PC-9 (cell line): Measurements from ENCODE around the gene KATNAL1. TPM values are rescaled to one million over a fixed set of nuclear protein-coding genes. Genes with fewer than 3 reads are reported as not detected.

Experiments
- BruUV-seq: library from RNA; stranded (reverse); fragments of 400-500 nt; replicated peaks from 2 replicates; lab custom pipeline; 2021; lab: Mats Ljungman, UMichigan
- CTCF ChIA-PET: fragments of 300-600 bp; sonication (Branson Sonifier 250); formaldehyde crosslinking; loops from one replicate; lab custom pipeline; 2022; ENCODE audit warnings: antibody characterized with exemption; lab: Charles Lee
- POLR2A ChIA-PET: fragments of 300-600 bp; sonication (Branson Sonifier 250); formaldehyde crosslinking; loops from one replicate; lab custom pipeline; 2022; ENCODE audit warnings: antibody characterized with exemption; ENCODE audit not compliant: unreplicated experiment; lab: Charles Lee
- DNase-seq, 2 experiments: peaks; one replicate each; pipeline versions ENCODE4 v3.0.0 to v3.0.0-alpha.2; 2015 to 2022; ENCODE audit warnings: mixed read lengths in 1 of 2
- H2AFZ ChIP-seq: fragments of 200-600 bp; sonication (generic); 2 replicates; pipeline ENCODE4 v1.8.1; 2017; ENCODE audit warnings: antibody characterized with exemption
- H3F3A ChIP-seq: fragments of 200-600 bp; sonication (generic); 2 replicates; pipeline ENCODE4 v1.8.1; 2017; ENCODE audit warnings: antibody characterized with exemption, mild to moderate bottlenecking, low read depth; ENCODE audit not compliant: insufficient read depth
- H3K27ac ChIP-seq: fragments of 200-600 bp; sonication (generic); 2 replicates; pipeline ENCODE4 v1.6.1; 2016; ENCODE audit warnings: mixed run types
- H3K27me3 ChIP-seq: fragments of 200-600 bp; sonication (generic); 2 replicates; pipeline ENCODE4 v1.6.1; 2016; ENCODE audit warnings: low read depth, mixed run types; ENCODE audit not compliant: insufficient read depth
- H3K36me3 ChIP-seq: fragments of 200-600 bp; sonication (generic); 2 replicates; pipeline ENCODE4 v1.6.1; 2016; ENCODE audit warnings: low read depth, mixed run types
- H3K4me1 ChIP-seq: fragments of 200-600 bp; sonication (generic); replicated peaks from 2 replicates; pipeline ENCODE4 v1.6.1; 2016; ENCODE audit warnings: mixed run types; ENCODE audit not compliant: insufficient read depth
- H3K4me2 ChIP-seq: fragments of 200-600 bp; sonication (generic); 2 replicates; pipeline ENCODE4 v1.6.1; 2017; ENCODE audit warnings: mixed run types
- H3K4me3 ChIP-seq: fragments of 200-600 bp; sonication (generic); 2 replicates; pipeline ENCODE4 v1.6.1; 2016; ENCODE audit warnings: mixed run types
- H3K79me2 ChIP-seq: fragments of 200-600 bp; sonication (generic); 2 replicates; pipeline ENCODE4 v1.6.1; 2017; ENCODE audit warnings: low read depth, mixed run types
- H3K9me2 ChIP-seq: fragments of 200-600 bp; sonication (generic); 2 replicates; pipeline ENCODE4 v1.8.1; 2017; ENCODE audit warnings: mild to moderate bottlenecking; ENCODE audit not compliant: insufficient read depth
- H3K9me3 ChIP-seq: fragments of 200-600 bp; sonication (generic); 2 replicates; pipeline ENCODE4 v1.8.1; 2016; ENCODE audit warnings: low read depth; ENCODE audit not compliant: insufficient read depth
- H4K20me1 ChIP-seq: fragments of 200-600 bp; sonication (generic); 2 replicates; pipeline ENCODE4 v1.8.1; 2017; ENCODE audit not compliant: insufficient read depth
- EZH2 ChIP-seq: fragments of 200-600 bp; sonication (generic); IDR thresholded peaks from 2 replicates; pipeline ENCODE4 v1.8.0; 2017; ENCODE audit warnings: antibody characterized with exemption, low read depth
- intact Hi-C: fragments of 100-400 bp; cut with micrococcal nuclease; formaldehyde crosslinking; loops from one replicate; pipeline ENCODE4 v1.10.0; 2022; ENCODE audit not compliant: unreplicated experiment
- total RNA-seq: library from RNA; stranded (reverse); gene quantifications from 2 replicates; pipeline ENCODE4 v1.2.3, GENCODE V29; 2021
- TF ChIP-seq, protein P1 (sequence below): fragments of 200-600 bp; sonication (generic); conservative IDR thresholded peaks from 2 replicates; pipeline ENCODE4 v1.6.1; 2017; ENCODE audit warnings: mixed run types, antibody characterized with exemption, mild to moderate bottlenecking, moderate library complexity

Gene KATNAL1
- total RNA-seq, 1 experiment from 2014 or later = 11.8 TPM

- no peak overlapping the region for H3K4me3 ChIP-seq
- POLR2A ChIA-PET = no interaction called here
- H3K27me3 ChIP-seq = no peaks in the 10 kb centered on the region
- H3K27ac ChIP-seq = no peak overlapping the region
- no peaks in the 10 kb centered on the region for H3K4me1 ChIP-seq
- no peaks in the 10 kb centered on the region for H3K36me3 ChIP-seq
- H3K9me3 ChIP-seq = no peaks in the 10 kb centered on the region
- DNase-seq = no peak
- no peaks in the 10 kb centered on the region; the same call in 1 of the 2 replicates for H3K9me2 ChIP-seq
- H2AFZ ChIP-seq = no peak overlapping the region
- CTCF ChIA-PET = interaction anchor here (0.7 to 1.0 kb wide), 2 partner anchors 27 to 33 kb away, joined by 3 to 7 read pairs; no protein-coding TSS in a partner anchor
- intact Hi-C loops = no loop called here
- no peaks in the 10 kb centered on the region for H3F3A ChIP-seq
- no TSS peak for BruUV-seq
- H3K4me2 ChIP-seq = no peak overlapping the region
- H4K20me1 ChIP-seq = no peaks in the 10 kb centered on the region
- H3K79me2 ChIP-seq = no peaks in the 10 kb centered on the region
- TF ChIP-seq EZH2 = no peak
- TF ChIP-seq, protein P1, sequence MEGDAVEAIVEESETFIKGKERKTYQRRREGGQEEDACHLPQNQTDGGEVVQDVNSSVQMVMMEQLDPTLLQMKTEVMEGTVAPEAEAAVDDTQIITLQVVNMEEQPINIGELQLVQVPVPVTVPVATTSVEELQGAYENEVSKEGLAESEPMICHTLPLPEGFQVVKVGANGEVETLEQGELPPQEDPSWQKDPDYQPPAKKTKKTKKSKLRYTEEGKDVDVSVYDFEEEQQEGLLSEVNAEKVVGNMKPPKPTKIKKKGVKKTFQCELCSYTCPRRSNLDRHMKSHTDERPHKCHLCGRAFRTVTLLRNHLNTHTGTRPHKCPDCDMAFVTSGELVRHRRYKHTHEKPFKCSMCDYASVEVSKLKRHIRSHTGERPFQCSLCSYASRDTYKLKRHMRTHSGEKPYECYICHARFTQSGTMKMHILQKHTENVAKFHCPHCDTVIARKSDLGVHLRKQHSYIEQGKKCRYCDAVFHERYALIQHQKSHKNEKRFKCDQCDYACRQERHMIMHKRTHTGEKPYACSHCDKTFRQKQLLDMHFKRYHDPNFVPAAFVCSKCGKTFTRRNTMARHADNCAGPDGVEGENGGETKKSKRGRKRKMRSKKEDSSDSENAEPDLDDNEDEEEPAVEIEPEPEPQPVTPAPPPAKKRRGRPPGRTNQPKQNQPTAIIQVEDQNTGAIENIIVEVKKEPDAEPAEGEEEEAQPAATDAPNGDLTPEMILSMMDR = peak; percentile 46
Measured at GRCh38 chr13:30158774-30159445, 148.4 kb downstream of the KATNAL1 start.

GRCh38 chr13:30157616-30157993, 149.7 kb downstream of the KATNAL1 start:
- ChIA-PET POLR2A (no interaction called here), CTCF (interaction anchor here (1.0 kb wide), 1 partner anchor 26 kb away, joined by 3 read pairs; no protein-coding TSS in a partner anchor)
- no peaks in the 10 kb centered on the region for H3K9me2 ChIP-seq
- H3K36me3 ChIP-seq = no peaks in the 10 kb centered on the region
- no peak overlapping the region for H3K4me2 ChIP-seq
- H4K20me1 ChIP-seq = no peaks in the 10 kb centered on the region
- no peak overlapping the region for H3K4me3 ChIP-seq
- no peak overlapping the region; the same call in 1 of the 2 replicates for H2AFZ ChIP-seq
- no peaks in the 10 kb centered on the region for H3F3A ChIP-seq
- H3K27ac ChIP-seq = no peak overlapping the region
- H3K27me3 ChIP-seq = no peaks in the 10 kb centered on the region
- intact Hi-C loops = no loop called here
- TF ChIP-seq, protein P1 = no peak
- no peak for TF ChIP-seq EZH2
- no peak for DNase-seq
- no TSS peak for BruUV-seq
- H3K4me1 ChIP-seq = no peaks in the 10 kb centered on the region
- H3K79me2 ChIP-seq = no peaks in the 10 kb centered on the region
- no peaks in the 10 kb centered on the region for H3K9me3 ChIP-seq

- CTCF ChIA-PET = interaction anchor here (0.6 kb wide), 1 partner anchor 31 kb away, joined by 15 read pairs; no protein-coding TSS in a partner anchor
- Histone ChIP-seq H3K79me2 (no peaks in the 10 kb centered on the region), H3K9me3 (no peaks in the 10 kb centered on the region), H3K27ac (no peak overlapping the region), H3K4me3 (no peak overlapping the region), H3K4me1 (no peaks in the 10 kb centered on the region), H4K20me1 (no peaks in the 10 kb centered on the region), H3K9me2 (no peaks in the 10 kb centered on the region), H3K27me3 (no peaks in the 10 kb centered on the region), H3K36me3 (no peaks in the 10 kb centered on the region), H2AFZ (no peak overlapping the region), H3F3A (no peaks in the 10 kb centered on the region), H3K4me2 (no peak overlapping the region)
- TF ChIP-seq EZH2 = no peak
- TF ChIP-seq, protein P1 = no peak
- POLR2A ChIA-PET = no interaction called here
- no TSS peak for BruUV-seq
- DNase-seq = no peak
- intact Hi-C loops = no loop called here
Measured at GRCh38 chr13:30156826-30157615, 150.3 kb downstream of the KATNAL1 start.
